C4-2B (cell line): Measurements from ENCODE around the gene FSTL1.

Experiments
- CTCF ChIP-seq: fragments of 450-650 bp; conservative IDR thresholded peaks from 2 replicates; pipeline ENCODE4 v1.5.1; 2017; ENCODE audit warnings: mild to moderate bottlenecking
- ZFX ChIP-seq: fragments of 450-650 bp; IDR thresholded peaks from 2 replicates; pipeline ENCODE4 v1.6.1; 2017

DNA sequence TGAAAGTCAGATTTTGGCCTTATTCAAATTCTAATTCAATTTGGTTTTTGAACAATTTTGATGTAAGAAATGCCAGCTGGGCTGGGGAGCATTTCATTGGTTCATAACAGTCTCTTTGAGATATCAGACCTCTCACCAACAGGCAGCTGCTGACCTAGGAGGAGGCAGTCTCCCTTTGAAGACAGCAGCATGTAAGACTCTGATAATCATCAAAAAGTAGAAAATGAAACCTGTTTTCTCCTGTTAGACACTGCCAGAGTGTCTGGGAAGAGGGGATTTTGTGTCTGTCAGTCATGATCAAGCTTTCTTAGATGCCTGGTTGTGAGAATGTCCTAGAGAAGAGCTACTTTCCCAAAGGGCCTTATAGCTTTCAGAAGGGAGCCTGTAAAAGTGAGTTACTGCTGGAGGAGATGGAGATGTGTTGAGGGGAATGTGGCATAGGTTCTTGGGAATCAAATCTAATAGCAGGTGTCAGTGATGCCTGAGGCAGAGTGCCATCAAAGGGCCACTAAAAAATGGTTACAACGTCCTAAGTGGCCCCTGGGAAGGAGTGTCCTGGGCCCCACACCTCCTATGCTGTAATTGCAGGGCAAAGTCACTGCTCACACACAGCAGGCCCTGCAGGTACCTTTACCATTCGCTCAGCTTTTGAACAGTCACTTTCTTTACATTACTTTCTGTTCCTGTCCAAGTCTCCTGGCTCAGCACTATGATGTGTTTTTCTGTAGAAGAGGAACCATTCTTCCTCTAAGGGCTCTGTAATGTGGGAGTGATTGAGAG lies 43.1 kb downstream of the FSTL1 start:
- TF ChIP-seq CTCF (no peak), ZFX (no peak)
